GM18951 (cell line): ENCODE measurements around the gene TMCC1.
"Not testable (repeated sequence)": the region's sequence is repeated elsewhere in the genome, so short reads cannot be mapped to it uniquely, and the experiment has no call there.

Source experiments
- POLR2A ChIP-seq: IDR thresholded peaks from 4 replicates; pipeline ENCODE4 v1.6.1; 2011; ENCODE audit warnings: mild to moderate bottlenecking; ENCODE audit not compliant: insufficient read length, insufficient read depth; ENCODE audit errors: extremely low read depth
- in situ Hi-C: fragments of 300-500 bp; cut with MboI; formaldehyde crosslinking; loops from one replicate; pipeline ENCODE4 v1.12.0; 2022; ENCODE audit warnings: low sequenced_read_pairs, mixed read lengths, inconsistent platforms; ENCODE audit not compliant: unreplicated experiment

Gene TMCC1

DNA sequence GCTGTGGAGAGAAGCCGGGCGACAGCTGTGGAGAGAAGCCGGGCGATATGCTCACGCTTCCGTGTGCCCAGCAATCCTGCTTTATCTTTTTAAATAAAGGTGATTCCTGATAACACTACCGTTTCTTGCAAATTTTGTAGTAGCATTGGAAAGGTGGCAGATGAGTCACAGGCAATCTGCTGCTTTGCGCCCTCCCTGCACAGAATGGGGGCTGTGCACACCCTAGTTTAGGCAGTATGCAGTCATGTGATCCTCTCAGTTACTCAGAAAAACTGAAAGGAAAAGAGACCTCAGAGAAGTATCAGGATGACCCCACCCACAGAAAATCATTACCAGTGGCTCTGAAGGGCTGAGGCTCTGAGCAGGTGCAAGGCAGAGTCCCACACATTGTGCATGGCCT lies 24.9 kb upstream of the TMCC1 start:
- TF ChIP-seq POLR2A, result no peak
- in situ Hi-C loops, result no loop called here

DNA sequence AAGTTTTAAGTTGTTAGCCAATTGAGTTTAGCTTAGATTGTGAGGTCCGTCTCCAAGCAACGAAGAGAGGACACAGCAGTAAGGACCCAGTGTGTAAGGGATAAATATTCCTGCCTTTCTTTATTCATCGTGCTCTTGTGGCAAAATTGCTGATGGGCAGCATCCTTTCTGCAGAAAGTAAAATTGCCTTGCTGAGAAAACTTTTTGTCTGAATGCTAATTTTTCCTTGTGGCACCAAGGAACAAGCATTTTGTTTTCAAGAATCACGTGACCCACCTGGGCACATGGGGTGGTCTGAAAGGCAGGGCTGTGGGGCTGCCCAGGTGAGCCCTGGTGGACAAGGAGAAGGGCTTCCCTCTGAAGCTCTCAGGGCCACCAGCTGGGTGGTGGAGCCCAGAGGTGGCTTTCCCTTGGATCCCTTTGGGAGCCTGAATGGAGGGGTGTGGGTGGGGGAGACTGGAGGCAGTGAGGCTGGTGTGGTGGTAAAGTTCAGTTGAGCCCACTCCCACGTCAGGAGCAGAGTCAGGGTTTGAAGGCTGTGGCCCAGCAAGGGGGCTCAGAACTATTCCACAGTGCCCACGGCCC lies 24.0 kb upstream of the TMCC1 start:
- TF ChIP-seq POLR2A, result no peak
- in situ Hi-C loops, result no loop called here

DNA sequence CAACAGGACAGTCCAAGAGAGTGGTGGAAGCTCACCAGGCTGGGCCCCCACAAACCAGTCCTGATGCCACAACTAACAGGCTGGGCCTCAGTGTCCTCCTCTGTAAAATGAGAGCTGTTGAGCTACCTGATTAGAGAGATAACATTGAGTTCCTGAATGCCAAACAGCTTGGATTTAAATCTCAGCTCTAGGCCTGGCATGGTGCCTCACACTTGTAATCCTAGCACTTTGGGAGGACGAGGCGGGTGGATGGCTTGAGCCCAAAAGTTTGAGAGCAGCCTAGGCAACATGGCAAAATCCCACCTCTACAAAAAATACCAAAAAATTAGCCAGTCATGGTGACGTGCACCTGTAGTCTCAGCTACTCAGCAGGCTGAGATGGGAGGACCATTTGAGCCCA lies 20.1 kb upstream of the TMCC1 start:
- in situ Hi-C loops, result no loop called here
- no peak for TF ChIP-seq POLR2A

DNA sequence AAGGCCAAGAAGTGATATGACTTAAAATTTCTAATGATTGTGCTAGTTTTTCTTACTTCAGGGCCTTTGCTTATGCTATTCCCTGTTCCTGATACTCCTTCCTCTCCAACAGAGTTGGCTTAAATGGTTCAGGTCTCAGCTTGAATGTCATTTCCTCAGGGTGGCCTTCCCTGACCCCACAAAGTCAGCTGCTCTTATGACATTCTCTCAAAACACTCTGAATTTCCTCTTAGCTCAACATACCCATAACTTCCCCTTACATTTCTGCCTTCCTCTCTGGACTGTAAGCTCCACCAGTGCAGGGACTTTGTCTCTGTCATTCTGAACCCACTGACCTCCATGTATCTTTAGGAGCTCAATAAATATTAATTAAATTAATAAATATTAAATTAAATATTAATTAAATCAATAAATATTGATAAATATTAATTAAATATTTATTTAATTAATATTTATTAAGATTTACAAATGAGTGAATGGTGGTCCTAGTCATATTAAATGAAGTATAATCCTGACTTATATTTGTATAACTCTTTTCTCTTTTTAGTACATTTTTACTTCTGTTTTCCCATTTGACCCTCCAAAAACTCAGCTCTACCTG lies 17.9 kb upstream of the TMCC1 start:
- in situ Hi-C loops, result no loop called here
- TF ChIP-seq POLR2A, result no peak

DNA sequence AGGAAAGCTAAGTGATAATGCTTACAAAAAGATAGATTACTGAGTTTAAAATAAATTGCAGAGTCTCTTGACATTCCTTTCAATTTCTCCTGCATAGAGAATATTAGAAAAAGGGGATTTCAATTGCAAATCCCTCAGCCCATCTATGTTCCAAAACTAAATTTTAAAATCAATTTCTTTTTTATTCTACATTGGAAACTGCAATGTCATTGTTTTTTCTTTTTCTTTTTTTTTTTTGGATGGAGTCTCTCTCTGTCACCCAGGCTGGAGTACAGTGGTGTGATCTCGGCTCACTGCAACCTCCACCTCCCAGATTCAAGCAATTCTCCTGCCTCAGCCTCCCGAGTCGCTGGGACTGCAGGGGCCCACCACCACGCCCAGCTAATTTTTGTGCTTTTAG lies 15.7 kb upstream of the TMCC1 start:
- in situ Hi-C loops, result not testable (repeated sequence)

DNA sequence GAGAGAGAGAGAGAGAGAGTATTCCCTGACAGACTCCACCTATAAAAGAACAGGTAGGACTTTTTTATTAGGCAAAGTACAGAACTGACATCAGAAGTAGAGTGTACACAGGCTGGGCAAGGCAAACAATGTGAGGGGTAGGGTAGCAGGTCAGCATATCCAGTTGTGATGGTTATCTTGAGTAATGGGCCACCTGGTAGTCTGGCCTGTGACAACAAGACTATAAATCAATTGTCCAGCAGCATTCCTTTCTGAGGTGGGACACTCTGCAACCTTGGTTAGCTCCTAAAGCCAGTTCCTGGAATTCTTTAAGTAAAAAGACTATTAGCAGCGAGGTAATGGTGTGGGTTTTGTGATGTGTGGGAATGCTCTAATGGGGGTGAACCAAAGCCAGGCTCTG lies 14.9 kb upstream of the TMCC1 start:
- in situ Hi-C loops, result no loop called here
- no peak for TF ChIP-seq POLR2A

DNA sequence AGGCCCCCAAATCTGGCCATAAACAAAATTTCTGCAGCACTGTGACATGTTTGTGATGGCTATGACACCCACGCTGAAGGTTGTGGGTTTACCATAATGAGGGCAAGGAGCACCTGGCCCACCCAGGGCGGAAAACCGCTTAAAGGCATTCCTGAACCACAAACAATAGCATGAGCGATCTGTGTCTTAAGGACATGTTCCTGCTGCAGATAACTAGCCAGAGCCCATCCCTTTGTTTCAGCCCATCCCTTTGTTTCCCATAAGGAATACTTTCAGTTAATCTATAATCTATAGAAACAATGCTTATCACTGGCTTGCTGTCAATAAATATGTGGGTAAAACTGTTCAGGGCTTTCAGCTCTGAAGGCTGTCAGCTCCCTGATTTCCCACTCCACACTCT lies 7.8 kb upstream of the TMCC1 start:
- in situ Hi-C loops, result not testable (repeated sequence)

DNA sequence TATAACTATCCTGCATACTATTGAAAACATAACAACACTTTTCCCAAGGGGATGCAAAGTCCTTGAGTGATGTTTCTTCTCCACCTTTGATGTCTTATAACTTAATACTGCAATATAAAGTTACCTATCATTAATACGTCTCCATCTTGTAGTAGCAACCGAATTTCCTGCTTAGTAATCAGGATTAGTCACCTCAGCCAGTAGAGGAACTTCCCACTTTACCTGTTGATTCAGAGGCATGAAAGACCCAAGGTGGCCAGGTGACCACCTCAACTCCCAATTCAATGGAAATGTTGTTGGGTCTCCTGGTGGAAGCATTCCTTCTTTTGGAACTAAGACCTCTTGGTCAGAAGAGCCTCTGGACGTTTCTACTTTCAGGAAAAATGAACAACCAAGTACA lies 3.5 kb upstream of the TMCC1 start:
- in situ Hi-C loops, result no loop called here
- no peak for TF ChIP-seq POLR2A

DNA sequence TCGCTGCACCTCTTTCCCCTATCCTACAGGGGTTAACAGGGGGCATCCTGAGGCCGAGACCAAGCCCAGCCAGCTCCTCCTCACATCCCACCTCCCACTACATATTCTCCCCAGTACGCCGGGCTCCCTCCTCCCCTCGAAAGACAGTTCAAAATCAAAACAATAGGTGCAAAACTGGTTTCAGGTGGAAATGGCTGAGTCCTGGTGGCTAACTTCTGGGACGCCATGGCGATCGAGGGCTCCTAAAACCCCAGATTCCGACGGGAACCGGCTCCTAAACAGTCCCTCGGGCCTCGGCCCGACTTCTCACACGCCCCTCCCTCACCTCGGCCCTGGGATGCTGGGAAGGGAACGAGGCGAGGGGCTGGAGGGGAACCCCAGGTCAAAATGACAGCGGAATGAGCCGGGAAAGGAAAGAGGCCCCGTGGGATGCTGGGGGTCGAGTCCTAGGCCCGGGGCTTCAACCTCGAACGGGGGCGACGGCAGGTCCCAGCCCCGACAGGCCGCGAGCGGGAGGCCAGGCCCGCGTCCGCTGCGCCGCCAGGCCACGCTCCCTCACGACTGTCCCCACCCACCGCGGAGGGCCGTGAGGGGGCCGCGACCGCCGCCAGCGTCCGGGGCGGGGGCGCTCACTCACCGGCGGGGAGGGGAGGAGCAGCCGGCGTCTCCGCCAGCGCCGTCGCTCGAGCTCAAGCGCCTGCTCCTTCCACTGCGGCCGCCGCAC lies 492 bp downstream of the TMCC1 start:
- in situ Hi-C loops, result no loop called here
- TF ChIP-seq POLR2A, result peak; percentile 56

DNA sequence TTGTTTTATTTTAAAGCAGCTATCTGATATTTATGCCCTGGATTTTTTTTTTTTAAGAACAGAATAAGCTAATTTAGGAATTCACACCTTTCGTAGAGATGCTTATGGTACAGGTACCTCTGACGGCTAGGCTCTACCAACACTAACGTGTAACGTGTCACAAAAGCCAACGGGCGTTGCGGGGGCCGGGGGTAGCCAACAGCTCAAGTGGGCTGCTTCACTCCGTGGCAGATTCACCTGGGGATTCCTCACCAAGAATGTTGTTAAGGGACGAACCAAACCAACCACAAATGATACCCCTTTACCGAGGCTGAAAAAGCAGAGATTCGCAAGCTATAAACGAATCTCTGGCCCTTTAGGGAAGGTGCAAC lies 1.0 kb downstream of the TMCC1 start:
- in situ Hi-C loops, result no loop called here
- no peak for TF ChIP-seq POLR2A

DNA sequence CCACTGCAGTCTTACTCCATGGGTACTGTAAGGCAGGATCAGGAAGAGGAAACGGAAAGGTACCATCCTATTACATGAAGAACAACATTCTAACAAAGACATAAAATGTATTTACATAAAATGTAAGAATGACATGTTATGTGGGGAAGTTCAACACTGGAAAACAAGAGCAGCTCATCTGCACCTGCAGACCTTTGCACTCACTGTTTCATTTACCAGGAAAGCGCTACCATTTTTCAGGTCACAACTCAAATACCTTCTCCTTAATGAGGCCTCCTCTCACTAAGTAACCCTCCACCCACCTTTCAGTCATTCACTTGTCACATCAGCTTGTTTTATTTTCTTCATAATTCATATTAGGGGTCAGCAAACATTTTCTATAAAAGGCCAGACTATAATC lies 2.6 kb downstream of the TMCC1 start:
- in situ Hi-C loops, result no loop called here
- no peak for TF ChIP-seq POLR2A

DNA sequence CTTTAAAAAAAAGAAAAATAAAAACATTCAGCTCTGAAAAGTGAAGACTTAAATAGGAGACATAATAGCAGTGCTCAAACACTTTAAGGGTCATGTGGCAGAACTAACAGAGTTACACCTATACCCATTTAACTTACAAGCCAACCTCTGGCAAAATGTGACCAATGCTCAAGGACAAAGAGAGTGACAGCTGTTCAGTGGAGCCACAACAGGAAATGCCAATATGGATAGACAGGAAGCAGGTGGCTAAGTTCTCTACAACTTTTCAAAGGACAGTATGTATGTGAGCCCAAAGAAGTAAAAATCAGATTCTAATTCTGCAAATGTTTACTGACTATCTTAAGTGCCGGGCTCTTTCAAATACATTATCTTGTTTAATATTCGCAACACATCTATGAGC lies 3.4 kb downstream of the TMCC1 start:
- in situ Hi-C loops, result no loop called here
- no peak for TF ChIP-seq POLR2A

DNA sequence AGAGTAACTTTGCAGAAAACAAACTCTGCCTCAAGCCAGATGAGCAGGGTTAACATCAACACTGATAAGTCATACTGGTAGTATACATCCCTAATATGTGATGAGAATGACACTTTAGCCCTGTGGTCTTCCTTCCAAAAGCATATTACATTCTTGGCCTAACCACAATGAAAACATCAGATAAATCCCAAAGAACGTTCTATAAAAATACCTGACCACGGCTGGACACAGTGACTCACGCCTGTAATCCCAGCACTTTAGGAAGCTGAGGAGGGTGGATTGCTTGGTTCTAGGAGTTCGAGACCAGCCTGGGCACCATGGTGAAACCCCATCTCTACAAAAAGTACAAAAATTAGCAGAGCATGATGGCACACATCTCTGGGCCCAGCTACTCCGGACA lies 4.7 kb downstream of the TMCC1 start:
- TF ChIP-seq POLR2A, result no peak
- in situ Hi-C loops, result no loop called here

DNA sequence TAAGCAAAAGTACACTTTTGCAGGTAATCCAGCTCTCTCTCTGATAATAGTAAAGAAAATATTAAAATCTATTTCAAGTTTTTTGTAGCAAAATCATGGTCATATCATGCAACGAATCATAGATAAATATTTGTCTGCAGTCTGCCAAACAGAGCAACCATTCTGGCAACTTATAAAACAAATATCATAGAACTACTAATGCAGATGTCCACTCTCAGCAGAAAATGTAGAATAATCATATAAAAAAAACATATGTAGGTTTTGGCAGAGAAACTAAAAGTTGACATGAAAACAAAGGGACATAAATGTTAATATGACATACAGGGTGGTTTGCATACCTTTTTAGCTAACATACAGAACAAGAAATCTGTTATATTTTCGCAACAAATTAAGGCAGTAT lies 12.2 kb downstream of the TMCC1 start:
- in situ Hi-C loops, result no loop called here
- TF ChIP-seq POLR2A, result no peak
